Kidney epithelial cell (primary cell): ENCODE data around the gene HBA1. TPM values are rescaled to one million over a fixed set of nuclear protein-coding genes. Genes with fewer than 3 reads are reported as not detected.

Experiments used
- DNase-seq: peaks from one replicate; pipeline ENCODE4 v3.0.0-alpha.2; 2010; ENCODE audit warnings: low read depth
- H3K27me3 ChIP-seq: 2 replicates; pipeline ENCODE4 v1.6.0; 2011; ENCODE audit warnings: low read length; ENCODE audit not compliant: control insufficient read depth, insufficient read depth
- H3K36me3 ChIP-seq: 2 replicates; pipeline ENCODE4 v1.5.1; 2011; ENCODE audit warnings: low read length; ENCODE audit not compliant: control insufficient read depth, insufficient read depth
- H3K4me3 ChIP-seq: 2 replicates; pipeline ENCODE4 v1.5.1; 2011; ENCODE audit warnings: low read depth, mild to moderate bottlenecking, control low read depth, low read length
- CTCF ChIP-seq: IDR thresholded peaks from 2 replicates; pipeline ENCODE4 v1.5.1; 2011; ENCODE audit warnings: mild to moderate bottlenecking, moderate library complexity, low read length, control low read depth, inconsistent platforms; ENCODE audit not compliant: insufficient read depth, poor library complexity, severe bottlenecking
- total RNA-seq: library from RNA; depleted of rRNA; stranded (reverse); fragments of >200 nt; gene quantifications from 2 replicates; pipeline ENCODE4 v1.2.3, GENCODE V29; 2015

Gene HBA1
- total RNA-seq, 1 donor from 2014 or later: not detected

- no peak for TF ChIP-seq CTCF
- Histone ChIP-seq H3K27me3 (no peaks in the 10 kb centered on the region), H3K4me3 (no peak overlapping the region), H3K36me3 (peaks cover 3% of the 10 kb centered on the region)
- DNase-seq: no peak
These were observed 10.8 kb downstream of the HBA1 start for GRCh38 chr16:187330-187729.

GRCh38 chr16:188674-189073, 12.2 kb downstream of the HBA1 start:
- peaks cover 3% of the 10 kb centered on the region for H3K36me3 ChIP-seq

GRCh38 chr16:189604-190186, 13.2 kb downstream of the HBA1 start:
- TF ChIP-seq CTCF: no peak
- H3K4me3 ChIP-seq: no peak overlapping the region
- DNase-seq: no peak
- H3K27me3 ChIP-seq: no peaks in the 10 kb centered on the region
- peaks cover 3% of the 10 kb centered on the region for H3K36me3 ChIP-seq

More at GRCh38 chr16:188674-189073, 12.2 kb downstream of the HBA1 start:
- no peaks in the 10 kb centered on the region for H3K27me3 ChIP-seq
- no peak for DNase-seq
- TF ChIP-seq CTCF: no peak
- H3K4me3 ChIP-seq: no peak overlapping the region

GRCh38 chr16:191831-192230, 15.4 kb downstream of the HBA1 start:
- TF ChIP-seq CTCF: no peak
- no peak for DNase-seq
- Histone ChIP-seq H3K27me3 (no peaks in the 10 kb centered on the region), H3K36me3 (peaks cover 4% of the 10 kb centered on the region), H3K4me3 (no peak overlapping the region)

- no peak for TF ChIP-seq CTCF
- H3K36me3 ChIP-seq: peaks cover 7% of the 10 kb centered on the region
These were observed 16.2 kb downstream of the HBA1 start for GRCh38 chr16:192686-193085.

GRCh38 chr16:193441-193840, 17.0 kb downstream of the HBA1 start:
- Histone ChIP-seq H3K4me3 (no peak overlapping the region), H3K36me3 (peaks cover 7% of the 10 kb centered on the region), H3K27me3 (no peaks in the 10 kb centered on the region)
- no peak for DNase-seq
- TF ChIP-seq CTCF: no peak

More at GRCh38 chr16:192686-193085, 16.2 kb downstream of the HBA1 start:
- no peaks in the 10 kb centered on the region for H3K27me3 ChIP-seq
- no peak for DNase-seq
- no peak overlapping the region for H3K4me3 ChIP-seq
